Spleen (tissue), 11 donors: ENCODE measurements around the gene MTFMT. TPM values are rescaled to one million over a fixed set of nuclear protein-coding genes. Genes with fewer than 3 reads are reported as not detected.

Experiments used
- DNase-seq: peaks from one replicate; pipeline ENCODE4 v3.0.0-alpha.2; 2020
- H3K27ac ChIP-seq, 8 donors: fragments of 200-600 bp; sonication (generic) in 7 of 8; 1 replicate in 4 of 8; 2 replicates in 4 of 8; pipeline versions ENCODE4 v1.5.0 to v1.8.0; 2016 to 2021; ENCODE audit warnings: inconsistent platforms in 4 of 8, mild to moderate bottlenecking in 4 of 8, moderate library complexity in 1 of 8
- H3K27me3 ChIP-seq, 7 donors: fragments of 200-600 bp; sonication (generic) in 6 of 7; replicated peaks in 1 of 7; 1 replicate in 4 of 7; 2 replicates in 3 of 7; pipeline versions ENCODE4 v1.5.0 to v1.8.0; 2016 to 2021; ENCODE audit warnings: inconsistent platforms in 3 of 7, mild to moderate bottlenecking in 1 of 7
- H3K36me3 ChIP-seq, 6 donors: fragments of 200-600 bp; sonication (generic) in 5 of 6; 1 replicate in 4 of 6; 2 replicates in 2 of 6; pipeline versions ENCODE4 v1.5.0 to v1.8.0; 2016 to 2021; ENCODE audit warnings: inconsistent platforms in 2 of 6
- H3K4me1 ChIP-seq, 6 donors: fragments of 200-600 bp; sonication (generic) in 5 of 6; 1 replicate in 3 of 6; 2 replicates in 3 of 6; pipeline versions ENCODE4 v1.5.0 to v1.8.0; 2016 to 2021; ENCODE audit warnings: inconsistent platforms in 3 of 6
- H3K4me3 ChIP-seq, 8 donors: fragments of 200-600 bp; sonication (generic) in 7 of 8; 1 replicate in 4 of 8; 2 replicates in 4 of 8; pipeline versions ENCODE4 v1.5.0 to v1.8.0; 2016 to 2021; ENCODE audit warnings: inconsistent platforms in 4 of 8, mild to moderate bottlenecking in 4 of 8, moderate library complexity in 2 of 8
- H3K9me3 ChIP-seq, 8 donors: fragments of 200-600 bp; sonication (generic) in 7 of 8; 1 replicate in 4 of 8; 2 replicates in 4 of 8; pipeline versions ENCODE4 v1.5.0 to v1.8.0; 2016 to 2021; ENCODE audit warnings: inconsistent platforms in 4 of 8
- POLR2A ChIP-seq, 3 donors: fragments of 450-650 bp; IDR thresholded peaks; one replicate each; pipeline ENCODE4 v1.5.1; 2017; ENCODE audit warnings: antibody characterized with exemption in 3 of 3, mild to moderate bottlenecking in 1 of 3
- POLR2AphosphoS5 ChIP-seq, 3 donors: sonication (generic); formaldehyde crosslinking; IDR thresholded peaks; one replicate each; pipeline ENCODE4 v1.5.1; 2017; ENCODE audit warnings: antibody characterized with exemption in 3 of 3
- WGBS, 5 donors: extraction: QIAGEN DNeasy Blood & Tissue Kit in 3 of 5; methylation state at CpG; one replicate each; pipeline versions ENCODE4 v1.1.5 to v1.1.7; 2013 to 2018; 5-methylcytosine and 5-hydroxymethylcytosine counted together
- intact Hi-C: fragments of 100-400 bp; cut with DNase I; formaldehyde crosslinking; loops from one replicate; pipeline ENCODE4 v1.15.0; 2023; ENCODE audit warnings: low total_unique reads
- polyA plus RNA-seq, 3 donors: library from polyadenylated mRNA; stranded (reverse); fragments of 200-250 nt; gene quantifications; one replicate each; pipeline ENCODE4 v1.2.1, GENCODE V29; 2013
- total RNA-seq, 7 donors: library from RNA; depleted of rRNA in 3 of 7; stranded (reverse); fragments of >200 nt in 3 of 7; fragmentation: NEBNext Ultra II Directional in 4 of 7; extraction: Animal tissue kit (Norgen Biotek cat#: 25700) in 4 of 7; gene quantifications; one replicate each; pipeline versions ENCODE4 v1.1.0 to v1.2.1, GENCODE V29; 2016 to 2021
- TF ChIP-seq, protein P1 (sequence below), 11 experiments: fragments of 200-600 bp in 7 of 11; fragments of 450-650 bp in 4 of 11; sonication (generic) in 4 of 11; IDR thresholded peaks in 8 of 11; conservative IDR thresholded peaks in 3 of 11; 1 replicate in 7 of 11; 2 replicates in 4 of 11; pipeline versions ENCODE4 v1.4.0 to v1.8.0; 2016 to 2021; ENCODE audit warnings: antibody characterized with exemption in 11 of 11, inconsistent platforms in 4 of 11, mild to moderate bottlenecking in 1 of 11
- donor health status: healthy with polysubstance abuse.
- donor health status: DM: no; HTN: no; CAD: no; lungs with moderate emphysema.
- donor health status: DM: no; HTN: no; CAD: no.
- donor health status: Bipolar disorder and iron deficiency.
- donor health status: healthy.
- donor health status: DM: no; HTN: no; CAD: no.
- donor health status: DM: yes; HTN: yes; CAD: no.

The MTFMT gene
- total and polyA plus RNA-seq, 10 donors = 3.7 to 27.5 (median 12.4) TPM

- Histone ChIP-seq H3K4me1 (no peaks in the 10 kb centered on the region), H3K27ac (no peak overlapping the region), H3K4me3 (no peak overlapping the region), H3K36me3 (peaks cover 8 to 60% (median 46%) of the 10 kb centered on the region in 6 donors), H3K27me3 (no peaks in the 10 kb centered on the region), H3K9me3 (no peaks in the 10 kb centered on the region)
- WGBS, 5 donors = 31 to 73% (median 61%) methylated on average over 2 to 3 of the region's 3 CpGs
- TF ChIP-seq POLR2A (IDR thresholded peaks at IDR 0.05) = no peak
- TF ChIP-seq, protein P1, sequence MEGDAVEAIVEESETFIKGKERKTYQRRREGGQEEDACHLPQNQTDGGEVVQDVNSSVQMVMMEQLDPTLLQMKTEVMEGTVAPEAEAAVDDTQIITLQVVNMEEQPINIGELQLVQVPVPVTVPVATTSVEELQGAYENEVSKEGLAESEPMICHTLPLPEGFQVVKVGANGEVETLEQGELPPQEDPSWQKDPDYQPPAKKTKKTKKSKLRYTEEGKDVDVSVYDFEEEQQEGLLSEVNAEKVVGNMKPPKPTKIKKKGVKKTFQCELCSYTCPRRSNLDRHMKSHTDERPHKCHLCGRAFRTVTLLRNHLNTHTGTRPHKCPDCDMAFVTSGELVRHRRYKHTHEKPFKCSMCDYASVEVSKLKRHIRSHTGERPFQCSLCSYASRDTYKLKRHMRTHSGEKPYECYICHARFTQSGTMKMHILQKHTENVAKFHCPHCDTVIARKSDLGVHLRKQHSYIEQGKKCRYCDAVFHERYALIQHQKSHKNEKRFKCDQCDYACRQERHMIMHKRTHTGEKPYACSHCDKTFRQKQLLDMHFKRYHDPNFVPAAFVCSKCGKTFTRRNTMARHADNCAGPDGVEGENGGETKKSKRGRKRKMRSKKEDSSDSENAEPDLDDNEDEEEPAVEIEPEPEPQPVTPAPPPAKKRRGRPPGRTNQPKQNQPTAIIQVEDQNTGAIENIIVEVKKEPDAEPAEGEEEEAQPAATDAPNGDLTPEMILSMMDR (IDR thresholded peaks at IDR 0.05 in 8 of 11, conservative IDR thresholded peaks at IDR 0.05 in 3 of 11) = no peak
- TF ChIP-seq POLR2AphosphoS5 (IDR thresholded peaks at IDR 0.05) = no peak
- DNase-seq = no peak
- intact Hi-C loops = no loop called here
Observed at GRCh38 chr15:64954395-64954794, 75.0 kb downstream of the MTFMT start.

- H3K9me3 ChIP-seq = no peaks in the 10 kb centered on the region
- H3K4me1 ChIP-seq = no peaks in the 10 kb centered on the region
- 82 to 92% (median 88%) methylated on average over 2 of the region's 2 CpGs for WGBS, 5 donors
- intact Hi-C loops = no loop called here
- no peak overlapping the region for H3K27ac ChIP-seq
- no peak for DNase-seq
- no peak overlapping the region for H3K4me3 ChIP-seq
- no peaks in the 10 kb centered on the region for H3K27me3 ChIP-seq
- TF ChIP-seq, protein P1 (IDR thresholded peaks at IDR 0.05 in 8 of 11, conservative IDR thresholded peaks at IDR 0.05 in 3 of 11) = no peak
- no peak for TF ChIP-seq POLR2A (IDR thresholded peaks at IDR 0.05)
- no peak for TF ChIP-seq POLR2AphosphoS5 (IDR thresholded peaks at IDR 0.05)
- peaks cover 0 to 60% (median 29%) of the 10 kb centered on the region in 6 donors for H3K36me3 ChIP-seq
Observed at GRCh38 chr15:64951777-64952418, 77.5 kb downstream of the MTFMT start.

Other genes starting within 250 kb of the MTFMT start
- gene PIF1, start 204.0 kb downstream of the MTFMT start, total RNA-seq = 10 to 100 TPM in 1 of 7 donors, 1 to 10 TPM in 6; 3.8 to 10.3 (median 6.6) TPM
- gene PIF1, start 204.0 kb downstream of the MTFMT start, polyA plus RNA-seq = 1 to 10 TPM; 5.9 to 7.9 (median 7.7) TPM
- gene PLEKHO2, start 187.7 kb downstream of the MTFMT start, total RNA-seq = 100 to 1,000 TPM; 124 to 249 (median 156) TPM
- 100 to 1,000 TPM in 1 of 3 donors, 10 to 100 TPM in 2; 33.9 to 130 (median 40.3) TPM for gene PLEKHO2, start 187.7 kb downstream of the MTFMT start, polyA plus RNA-seq
- gene ANKDD1A, start 117.7 kb downstream of the MTFMT start, total RNA-seq = 10 to 100 TPM; 20.7 to 71.1 (median 48.2) TPM
- gene ANKDD1A, start 117.7 kb downstream of the MTFMT start, polyA plus RNA-seq = 10 to 100 TPM in 2 of 3 donors, 1 to 10 TPM in 1; 5.7 to 19.9 (median 11.7) TPM
- 100 to 1,000 TPM in 1 of 7 donors, 10 to 100 TPM in 6; 78.1 to 101 (median 82.2) TPM for gene SPG21, start 39.7 kb downstream of the MTFMT start, total RNA-seq
- gene SPG21, start 39.7 kb downstream of the MTFMT start, polyA plus RNA-seq = 10 to 100 TPM; 48.9 to 63.7 (median 61.9) TPM
- not detected for gene SLC51B, start 15.7 kb upstream of the MTFMT start, total RNA-seq
- under 1 TPM in 1 of 3 donors, not detected in 2; 0.09 TPM for gene SLC51B, start 15.7 kb upstream of the MTFMT start, polyA plus RNA-seq
- gene RASL12, start 38.4 kb upstream of the MTFMT start, total RNA-seq = 10 to 100 TPM in 2 of 7 donors, 1 to 10 TPM in 5; 8.3 to 38.5 (median 9.4) TPM
- gene RASL12, start 38.4 kb upstream of the MTFMT start, polyA plus RNA-seq = 1 to 10 TPM; 2.7 to 6.5 (median 6.1) TPM
- gene KBTBD13, start 47.1 kb upstream of the MTFMT start, total RNA-seq = not detected
- not detected for gene KBTBD13, start 47.1 kb upstream of the MTFMT start, polyA plus RNA-seq
- gene UBAP1L, start 85.6 kb upstream of the MTFMT start, total RNA-seq = 10 to 100 TPM in 3 of 7 donors, 1 to 10 TPM in 4; 4.8 to 11.2 (median 7.9) TPM
- 1 to 10 TPM; 2.5 to 8.4 (median 6.0) TPM for gene UBAP1L, start 85.6 kb upstream of the MTFMT start, polyA plus RNA-seq
- 10 to 100 TPM; 21.3 to 27.3 (median 25.1) TPM for gene PDCD7, start 104.2 kb upstream of the MTFMT start, total RNA-seq
- gene PDCD7, start 104.2 kb upstream of the MTFMT start, polyA plus RNA-seq = 10 to 100 TPM in 2 of 3 donors, 1 to 10 TPM in 1; 9.8 to 16.1 (median 13.0) TPM
- 10 to 100 TPM; 42.2 to 58.3 (median 52.5) TPM for gene CLPX, start 155.7 kb upstream of the MTFMT start, total RNA-seq
- gene CLPX, start 155.7 kb upstream of the MTFMT start, polyA plus RNA-seq = 10 to 100 TPM in 2 of 3 donors, 1 to 10 TPM in 1; 9.5 to 13.8 (median 11.5) TPM
- gene CILP, start 181.8 kb upstream of the MTFMT start, total RNA-seq = under 1 TPM; 0.19 to 0.85 (median 0.34) TPM
- gene CILP, start 181.8 kb upstream of the MTFMT start, polyA plus RNA-seq = 1 to 10 TPM in 1 of 3 donors, under 1 TPM in 2; 0.41 to 3.1 (median 0.45) TPM